ELF-1 (cell line): ENCODE measurements around the gene TMEM106C.
"Not testable (repeated sequence)": the region's sequence is repeated elsewhere in the genome, so short reads cannot be mapped to it uniquely, and the experiment has no call there.

ENCODE experiments used
- DNase-seq: peaks from one replicate; pipeline ENCODE4 v3.0.0-alpha.2; 2016; ENCODE audit warnings: low read depth, low spot score

Gene TMEM106C

DNA sequence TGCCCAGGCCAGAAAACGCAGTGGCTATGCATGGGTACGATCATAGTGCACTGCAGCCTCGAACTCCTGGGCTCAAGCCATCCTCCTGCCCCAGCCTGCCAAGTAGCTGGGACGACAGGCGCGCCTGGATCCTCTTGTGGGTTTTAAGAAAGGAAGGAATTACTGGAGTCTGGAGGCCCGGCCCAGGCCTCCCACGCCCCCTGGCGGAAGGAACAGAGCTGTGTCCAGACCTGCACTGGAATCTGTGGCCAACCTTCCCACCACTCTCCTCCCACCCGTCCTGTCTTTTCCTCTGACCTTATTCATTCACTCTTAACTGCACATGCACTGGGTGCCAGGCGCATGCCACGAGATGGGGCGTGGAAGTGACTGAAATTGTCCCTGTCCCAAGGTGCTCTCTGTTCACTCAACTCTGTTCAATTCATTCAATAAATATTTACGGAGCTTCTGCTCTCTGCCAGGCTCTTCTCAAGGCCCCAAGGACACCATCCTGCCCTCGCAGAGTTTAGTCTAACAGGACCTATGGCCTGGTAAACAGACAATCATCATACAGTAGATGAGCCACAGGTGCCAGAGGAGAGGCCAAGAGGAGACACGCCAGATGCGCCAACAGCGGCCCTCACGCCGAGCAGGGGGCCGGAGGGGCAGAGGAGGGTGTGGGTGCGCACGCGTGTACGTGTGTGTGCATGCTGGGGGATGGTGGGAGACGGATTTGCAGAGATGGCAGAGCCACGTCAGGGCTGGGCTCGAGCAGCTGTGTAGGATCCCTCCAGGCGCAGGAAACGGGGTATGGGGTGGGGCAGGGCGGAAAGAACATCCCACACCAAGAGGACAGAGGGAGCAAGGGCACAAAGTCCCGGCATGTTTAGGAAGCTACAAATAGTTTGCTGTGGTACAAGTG is 13.7 kb upstream of the TMEM106C start:
- DNase-seq: peak; percentile 93

DNA sequence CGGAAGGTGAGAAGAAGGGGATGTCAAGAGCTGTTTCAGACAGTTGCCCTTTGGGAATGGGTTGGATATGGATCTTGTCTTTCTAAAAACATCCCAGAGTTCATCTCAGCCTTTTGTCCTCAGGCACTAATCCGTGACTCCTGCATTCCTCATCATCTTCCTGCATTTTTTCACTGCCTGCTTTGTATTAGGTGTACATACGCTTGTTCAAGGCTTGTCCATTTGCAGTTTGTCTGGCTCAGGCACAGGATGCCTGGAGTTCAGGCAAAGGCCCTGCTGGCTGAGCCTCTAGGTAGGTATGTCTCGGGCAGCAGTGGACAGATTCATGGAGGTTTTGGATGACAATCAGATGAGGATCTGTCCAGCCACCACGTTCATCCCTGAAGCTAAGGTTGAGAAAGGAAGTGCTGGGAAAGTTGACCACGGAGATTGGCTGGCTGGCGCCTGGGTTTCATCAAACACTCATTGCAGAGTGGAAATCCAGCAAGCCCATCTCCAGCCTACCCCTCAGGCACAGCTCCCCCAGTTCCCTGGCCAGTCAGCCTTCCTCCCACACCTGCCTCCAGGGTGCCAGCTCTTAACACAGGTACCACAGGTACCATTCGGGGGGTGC is 12.4 kb upstream of the TMEM106C start:
- DNase-seq: peak; percentile 39

GRCh38 chr12:47954058-47954457 is 9.3 kb upstream of the TMEM106C start:
- DNase-seq: peak; percentile 56

GRCh38 chr12:47954467-47955045 is 8.8 kb upstream of the TMEM106C start:
- DNase-seq: peak; percentile 45

GRCh38 chr12:47955059-47955458 is 8.3 kb upstream of the TMEM106C start:
- no peak for DNase-seq

GRCh38 chr12:47957671-47958070 is 5.7 kb upstream of the TMEM106C start:
- not testable (repeated sequence) for DNase-seq

- DNase-seq: no peak
These were observed 1.2 kb upstream of the TMEM106C start for GRCh38 chr12:47962198-47962597.

GRCh38 chr12:47964106-47964728 is 821 bp downstream of the TMEM106C start:
- peak; percentile 37 for DNase-seq

- no peak for DNase-seq
These were observed 2.2 kb downstream of the TMEM106C start for GRCh38 chr12:47965581-47965980.

GRCh38 chr12:47967461-47968321 is 4.3 kb downstream of the TMEM106C start:
- DNase-seq: no peak

- no peak for DNase-seq
These were observed 6.4 kb downstream of the TMEM106C start for GRCh38 chr12:47969845-47970244.

GRCh38 chr12:47970843-47971242 is 7.4 kb downstream of the TMEM106C start:
- no peak for DNase-seq

DNA sequence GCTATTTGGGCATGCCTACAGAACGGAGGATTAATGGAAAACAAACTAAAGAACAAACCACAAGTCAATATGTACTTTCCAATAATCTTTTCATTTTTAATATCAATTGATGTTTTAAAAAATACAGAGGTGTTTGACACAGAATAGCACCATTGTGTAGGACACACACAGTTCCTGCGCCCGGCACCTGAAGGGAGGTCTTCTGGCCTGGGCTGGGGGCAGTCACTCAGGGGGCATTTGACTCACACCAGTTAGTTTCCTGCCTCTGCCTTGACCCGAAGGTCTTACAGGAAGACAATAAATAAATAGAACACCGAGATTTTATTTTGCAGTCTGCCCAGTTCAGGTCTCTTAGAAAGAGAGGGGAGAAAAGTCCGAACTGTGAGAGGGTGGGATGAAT is 9.5 kb downstream of the TMEM106C start:
- no peak for DNase-seq

DNA sequence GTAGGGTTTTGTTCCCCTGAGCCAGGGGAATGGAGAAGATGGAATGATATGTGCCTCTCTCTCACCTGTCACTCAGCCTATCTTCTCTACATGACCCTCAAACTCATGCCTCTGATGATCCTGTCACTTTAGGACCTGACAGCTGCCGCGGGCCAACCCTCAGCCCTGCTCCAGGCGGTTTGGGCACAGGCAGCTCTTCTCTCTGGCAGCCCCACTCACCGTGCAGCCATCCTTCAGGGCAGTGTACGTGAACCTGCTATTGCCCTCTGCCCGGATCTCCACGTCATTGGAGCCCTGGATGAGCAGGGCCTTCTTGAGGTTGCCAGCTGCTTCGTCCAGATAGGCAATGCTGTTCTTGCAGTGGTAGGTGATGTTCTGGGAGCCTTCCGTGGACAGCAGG is 10.5 kb downstream of the TMEM106C start:
- no peak for DNase-seq

- DNase-seq: no peak
These were observed 11.7 kb downstream of the TMEM106C start for GRCh38 chr12:47975036-47975620.

DNA sequence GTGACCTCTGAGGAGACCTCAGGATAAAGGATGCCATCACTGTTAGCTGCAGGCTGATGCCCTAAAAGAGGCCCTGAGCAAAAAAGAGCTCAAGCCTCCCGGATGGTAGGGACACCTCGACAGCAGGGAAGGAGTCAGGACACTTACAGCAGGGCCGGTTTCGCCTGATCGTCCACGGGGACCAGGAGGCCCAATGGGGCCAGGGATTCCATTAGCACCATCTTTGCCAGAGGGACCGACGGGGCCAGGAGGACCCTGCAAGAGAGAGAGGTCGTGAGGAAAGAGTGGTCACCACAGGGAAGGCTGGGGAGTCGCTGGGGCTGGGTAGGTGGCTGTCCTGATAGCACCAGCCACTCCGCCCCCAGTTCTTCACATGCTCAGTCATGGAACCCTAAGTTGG is 12.4 kb downstream of the TMEM106C start:
- no peak for DNase-seq

DNA sequence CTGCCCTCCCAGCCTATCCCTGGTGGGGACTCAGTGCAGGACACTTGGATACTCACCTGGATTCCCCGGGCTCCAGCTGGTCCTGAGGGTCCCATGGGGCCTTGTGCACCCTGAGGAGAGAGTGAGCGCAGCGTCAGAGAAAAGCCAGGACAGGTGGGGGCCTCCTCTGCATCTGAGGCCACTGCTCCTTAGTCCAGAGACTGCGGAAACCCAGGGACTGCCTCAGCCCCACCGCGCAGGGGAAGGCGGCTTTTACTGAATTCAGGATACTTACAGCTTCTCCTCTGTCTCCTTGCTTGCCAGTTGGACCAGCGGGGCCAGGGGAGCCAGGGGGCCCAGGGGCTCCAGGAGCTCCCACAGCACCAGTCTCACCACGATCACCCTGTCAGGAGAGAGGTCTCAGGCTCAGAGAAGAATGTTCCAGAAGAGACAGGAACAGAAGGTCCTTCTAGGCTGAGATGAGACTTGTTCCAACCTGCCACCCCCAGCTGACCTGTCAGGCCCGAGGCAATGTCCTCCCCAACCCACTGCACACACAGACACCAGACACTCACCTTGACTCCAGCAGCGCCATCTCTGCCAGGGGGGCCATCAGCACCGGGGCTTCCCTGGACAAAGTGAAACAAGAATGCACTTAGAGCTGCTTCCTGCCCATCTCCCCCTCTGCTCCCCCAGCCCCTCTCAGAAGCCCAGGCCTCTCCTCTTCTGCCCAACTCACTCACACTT is 13.8 kb downstream of the TMEM106C start:
- no peak for DNase-seq

GRCh38 chr12:47977772-47978597 is 14.6 kb downstream of the TMEM106C start:
- no peak for DNase-seq

DNA sequence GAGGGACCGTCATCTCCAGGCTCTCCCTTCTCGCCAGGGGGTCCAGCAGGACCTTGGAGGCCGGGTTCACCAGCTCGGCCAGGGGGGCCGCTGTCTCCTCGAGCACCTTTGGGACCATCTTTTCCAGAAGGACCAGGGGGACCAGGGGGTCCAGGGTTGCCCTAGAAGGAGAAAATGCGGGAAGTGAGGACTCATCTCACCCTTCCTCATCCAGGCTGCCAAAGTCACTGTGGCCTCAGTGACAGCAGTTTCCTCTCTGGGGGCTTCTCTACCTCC is 15.1 kb downstream of the TMEM106C start:
- no peak for DNase-seq

DNA sequence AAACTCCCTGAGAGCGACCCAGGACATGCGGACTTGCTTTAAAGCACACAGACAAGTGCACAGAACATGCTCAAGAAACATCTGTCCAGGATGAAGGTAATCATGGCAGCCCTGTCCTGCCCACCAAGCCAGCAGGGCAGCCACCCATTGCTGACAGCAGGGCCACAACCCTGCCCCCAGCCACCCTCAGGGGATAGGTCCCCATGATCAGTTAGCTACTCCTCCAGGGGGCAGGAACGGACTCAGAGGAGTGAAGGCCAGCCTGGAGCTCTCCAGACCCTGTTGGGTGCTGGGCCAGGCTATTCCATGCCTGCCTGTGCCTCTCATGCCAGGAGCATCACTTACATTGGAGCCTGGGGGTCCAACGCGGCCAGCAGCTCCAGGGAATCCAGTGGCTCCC is 15.8 kb downstream of the TMEM106C start:
- DNase-seq: no peak
